ENCODE measurements around the gene ARHGAP29.

- no peak for TF ChIP-seq POLR2AphosphoS5 (IDR thresholded peaks at IDR 0.05; ENCODE audit: low read depth, low read length)
- TF ChIP-seq REST (IDR thresholded peaks at IDR 0.05; ENCODE audit: insufficient read depth in 1 of 2, low read depth in 2 of 2, low read length in 2 of 2), result no peak
- no peak for TF ChIP-seq TAF1 (IDR thresholded peaks at IDR 0.05; ENCODE audit: borderline replicate concordance, insufficient read depth, low read length)
These were observed 76.6 kb downstream of the ARHGAP29 start for GRCh38 chr1:94160811-94161210.

Data from PFSK-1 (cell line).